COLO668 (cell line): Measurements from ENCODE around the gene TRHDE.

Source experiments
- DNase-seq: peaks from one replicate; lab custom pipeline; 2025; ENCODE audit not compliant: unreplicated experiment; lab: John Stamatoyannopoulos, UW

The TRHDE gene

DNA sequence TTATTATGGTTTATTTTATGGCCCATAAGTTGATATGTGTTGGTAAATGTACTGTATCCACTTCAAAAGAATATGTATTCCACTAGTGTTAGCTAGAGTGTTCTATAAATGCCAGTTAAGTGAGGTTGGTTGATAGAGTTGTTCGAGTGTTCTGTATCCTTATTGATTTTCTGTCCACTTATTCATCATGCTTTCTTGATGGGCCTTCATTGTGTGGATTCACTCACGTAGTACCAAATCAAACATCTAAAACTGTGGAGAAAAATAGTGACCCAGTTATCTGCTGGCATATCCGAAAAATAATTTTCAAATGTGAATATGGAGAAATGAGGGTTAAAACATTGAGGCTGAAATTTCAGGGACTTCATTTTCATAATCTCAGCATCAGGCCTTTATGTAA lies 230.4 kb downstream of the TRHDE start:
- no peak for DNase-seq

- DNase-seq: no peak
Observed at GRCh38 chr12:72505227-72505626, 233.1 kb downstream of the TRHDE start.

DNA sequence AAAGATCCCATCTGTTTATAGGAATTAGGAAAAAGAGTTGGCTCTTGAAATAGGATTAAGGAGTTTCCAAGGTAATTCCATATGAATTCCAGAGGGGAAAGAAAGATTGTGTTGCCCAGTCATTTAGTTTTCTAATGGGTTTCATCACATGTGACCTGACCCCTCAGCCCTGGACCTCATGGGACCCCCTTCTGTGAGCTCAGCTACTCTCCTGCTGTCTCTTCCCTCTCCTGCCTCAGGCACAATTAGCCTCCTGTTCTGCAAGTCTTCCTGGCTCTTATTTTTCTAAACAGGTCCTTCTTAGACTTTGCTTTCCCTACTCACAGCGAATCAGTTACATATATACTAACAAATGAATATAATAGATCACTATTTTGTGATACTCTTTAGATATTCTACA lies 237.7 kb downstream of the TRHDE start:
- DNase-seq: no peak

- no peak for DNase-seq
Observed at GRCh38 chr12:72510772-72511171, 238.6 kb downstream of the TRHDE start.

- no peak for DNase-seq
Observed at GRCh38 chr12:72511498-72511897, 239.3 kb downstream of the TRHDE start.

DNA sequence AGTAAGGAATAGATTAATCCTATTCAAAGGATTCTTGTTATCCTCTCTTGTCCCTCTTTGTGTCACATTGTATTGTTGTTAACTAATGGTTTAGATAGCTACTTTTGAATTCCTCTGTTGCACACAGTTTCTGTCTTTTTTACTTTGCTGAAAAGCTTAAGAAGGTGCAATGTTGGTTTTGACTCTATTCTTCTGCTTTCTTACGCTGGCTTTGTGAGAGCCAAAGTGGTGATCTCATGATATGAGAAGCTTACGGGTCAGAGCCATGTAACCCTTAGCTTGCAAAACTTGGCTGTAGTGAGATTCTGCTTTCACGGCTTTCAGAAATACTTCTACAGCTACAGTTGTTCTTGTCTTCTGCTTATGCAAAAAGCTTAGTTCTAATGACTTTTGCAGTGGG lies 239.7 kb downstream of the TRHDE start:
- DNase-seq: no peak

DNA sequence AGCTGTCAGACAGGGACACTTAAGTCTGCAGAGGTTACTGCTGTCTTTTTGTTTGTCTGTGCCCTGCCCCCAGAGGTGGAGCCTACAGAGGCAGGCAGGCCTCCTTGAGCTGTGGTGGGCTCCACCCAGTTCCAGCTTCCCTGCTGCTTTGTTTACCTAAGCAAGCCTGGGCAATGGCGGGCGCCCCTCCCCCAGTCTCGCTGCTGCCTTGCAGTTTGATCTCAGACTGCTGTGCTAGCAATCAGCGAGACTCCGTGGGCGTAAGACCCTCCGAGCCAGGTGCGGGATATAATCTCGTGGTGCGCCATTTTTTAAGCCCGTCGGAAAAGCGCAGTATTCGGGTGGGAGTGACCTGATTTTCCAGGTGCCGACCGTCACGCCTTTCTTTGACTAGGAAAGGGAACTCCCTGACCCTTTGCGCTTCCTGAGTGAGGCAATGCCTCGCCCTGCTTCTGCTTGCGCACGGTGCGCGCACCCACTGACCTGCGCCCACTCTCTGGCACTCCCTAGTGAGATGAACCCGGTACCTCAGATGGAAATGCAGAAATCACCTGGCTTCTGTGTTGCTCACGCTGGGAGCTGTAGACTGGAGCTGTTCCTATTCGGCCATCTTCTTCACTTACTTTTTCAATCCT lies 248.0 kb downstream of the TRHDE start:
- DNase-seq: peak; percentile 43

GRCh38 chr12:72521326-72521725 lies 249.2 kb downstream of the TRHDE start:
- no peak for DNase-seq

GRCh38 chr12:72522411-72522810 lies 250.2 kb downstream of the TRHDE start:
- DNase-seq: no peak

DNA sequence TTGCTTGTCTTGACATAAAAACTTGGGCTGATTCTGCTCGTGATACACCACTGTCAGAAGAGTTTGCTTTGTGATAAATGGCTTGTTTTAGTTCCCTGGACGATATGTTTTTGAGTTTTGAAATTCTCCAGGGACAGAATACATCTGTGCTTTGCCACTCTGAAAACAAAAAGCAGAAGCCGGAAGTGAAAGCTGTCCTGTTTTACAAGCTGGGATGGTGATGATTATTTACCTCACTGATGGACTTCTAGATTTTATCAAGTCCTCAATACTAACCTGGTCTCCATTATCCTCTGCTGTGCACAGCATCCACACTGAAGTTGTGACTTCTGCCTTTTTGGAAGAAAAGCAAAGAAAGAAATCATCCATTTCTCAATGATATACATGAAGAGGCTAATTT lies 251.6 kb downstream of the TRHDE start:
- DNase-seq: no peak

- DNase-seq: no peak
Observed at GRCh38 chr12:72535212-72535990, 263.2 kb downstream of the TRHDE start.

DNA sequence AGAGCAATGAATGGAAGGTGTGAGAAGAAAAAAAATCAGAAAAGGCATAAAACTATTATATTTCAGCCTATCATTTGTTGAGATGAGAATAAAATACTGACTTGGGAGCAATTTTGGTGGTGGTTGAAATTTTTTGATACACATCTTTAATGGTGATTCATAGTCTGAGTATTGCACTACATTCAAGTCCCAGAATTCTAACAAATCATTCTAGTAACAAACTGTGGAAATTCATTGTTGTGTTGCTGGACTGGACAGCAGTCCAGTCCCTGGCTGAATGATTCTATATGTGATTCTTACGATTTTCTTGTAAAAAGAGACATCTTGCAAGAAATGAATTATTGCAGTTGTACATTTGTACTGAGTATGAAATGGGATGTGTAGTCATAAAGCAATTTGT lies 268.6 kb downstream of the TRHDE start:
- no peak for DNase-seq

DNA sequence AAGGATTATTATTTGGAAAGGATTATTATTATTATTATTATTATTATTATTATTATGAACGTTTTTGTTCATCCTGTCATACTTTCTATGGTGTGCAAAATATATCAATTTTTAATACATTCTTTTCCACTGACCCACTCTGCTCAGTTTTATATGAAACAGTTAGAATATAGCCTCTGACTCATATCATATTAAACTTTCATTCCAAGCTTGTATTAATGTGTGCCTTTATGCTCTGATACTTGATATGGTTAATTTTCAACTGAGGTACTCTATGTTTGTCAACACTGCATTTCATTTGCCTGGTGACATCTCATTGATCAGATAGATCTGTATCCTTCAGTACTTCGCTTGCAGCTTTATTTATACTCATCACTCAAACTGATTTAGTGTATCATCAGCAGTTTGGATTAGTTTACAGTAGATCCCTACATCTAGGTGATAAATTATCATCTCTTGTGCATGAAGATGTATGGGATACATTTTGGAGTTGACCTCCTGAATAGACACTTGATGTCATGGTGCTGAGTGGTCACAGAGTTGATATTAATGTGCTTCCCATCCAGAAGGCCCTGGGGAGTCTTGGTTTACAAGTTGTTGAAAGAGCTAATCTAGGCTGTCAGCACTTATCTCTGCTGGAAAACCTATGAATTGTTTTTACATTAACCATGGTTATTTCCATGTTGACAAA lies 271.8 kb downstream of the TRHDE start:
- DNase-seq: no peak

DNA sequence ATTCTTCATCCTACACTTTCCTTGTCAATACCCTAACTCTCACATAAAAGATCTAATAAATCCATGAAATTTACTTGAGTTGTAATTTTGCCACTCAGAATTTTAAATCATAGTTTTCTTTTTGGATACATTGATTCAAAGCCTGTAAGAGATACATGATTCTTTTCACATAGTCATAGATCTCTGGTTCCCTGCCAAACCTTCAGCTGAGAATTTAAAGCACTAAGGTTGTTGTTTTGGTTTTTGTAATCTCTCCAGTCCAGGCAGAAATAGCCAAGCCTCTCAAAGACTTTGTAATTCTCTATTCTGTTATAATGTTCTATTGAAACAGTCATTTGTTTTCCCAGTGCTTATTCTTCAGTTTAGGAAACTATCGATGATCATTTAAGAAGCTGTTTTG lies 273.9 kb downstream of the TRHDE start:
- no peak for DNase-seq

GRCh38 chr12:72547573-72547972 lies 275.4 kb downstream of the TRHDE start:
- no peak for DNase-seq

GRCh38 chr12:72549184-72549583 lies 277.0 kb downstream of the TRHDE start:
- DNase-seq: no peak

GRCh38 chr12:72560003-72560769 lies 288.0 kb downstream of the TRHDE start:
- no peak for DNase-seq

DNA sequence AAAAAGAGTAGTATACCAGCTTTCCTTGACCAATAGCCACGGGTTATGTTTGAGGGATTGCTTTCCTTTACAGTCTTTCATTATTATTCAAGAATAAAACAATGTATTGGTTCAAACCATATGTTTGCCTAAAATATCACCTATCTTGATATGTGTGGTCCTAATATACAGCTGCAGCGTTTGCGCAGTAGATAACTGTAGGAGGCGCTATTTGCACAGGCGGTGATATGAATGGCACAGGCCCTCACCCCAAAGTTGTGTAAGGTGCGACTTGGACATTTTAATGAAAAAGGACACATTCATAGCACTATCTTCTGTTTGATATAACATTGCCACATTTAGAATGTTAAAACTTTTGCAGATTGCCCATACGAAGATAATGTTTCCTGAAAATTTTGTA lies 298.4 kb downstream of the TRHDE start:
- DNase-seq: peak; percentile 10

DNA sequence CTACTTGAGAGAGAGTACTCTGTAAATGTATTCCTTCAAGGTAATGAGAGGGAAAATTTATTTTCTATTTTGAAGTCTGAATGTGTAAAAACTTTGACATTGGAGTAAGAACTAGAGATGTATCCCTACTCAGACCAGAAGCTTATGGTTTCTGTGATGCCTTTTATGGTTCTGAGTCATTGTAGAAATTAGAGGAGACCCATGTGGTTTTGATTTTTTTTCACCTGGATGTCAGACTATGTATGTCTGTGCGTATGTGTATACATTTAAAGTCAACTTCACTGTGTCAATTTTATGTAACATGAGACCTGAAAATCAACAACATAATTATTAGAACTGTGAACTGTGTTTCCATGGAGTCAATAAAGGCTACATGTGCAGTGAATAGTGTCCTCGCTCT lies 302.0 kb downstream of the TRHDE start:
- no peak for DNase-seq

- no peak for DNase-seq
Observed at GRCh38 chr12:72578327-72578726, 306.2 kb downstream of the TRHDE start.

DNA sequence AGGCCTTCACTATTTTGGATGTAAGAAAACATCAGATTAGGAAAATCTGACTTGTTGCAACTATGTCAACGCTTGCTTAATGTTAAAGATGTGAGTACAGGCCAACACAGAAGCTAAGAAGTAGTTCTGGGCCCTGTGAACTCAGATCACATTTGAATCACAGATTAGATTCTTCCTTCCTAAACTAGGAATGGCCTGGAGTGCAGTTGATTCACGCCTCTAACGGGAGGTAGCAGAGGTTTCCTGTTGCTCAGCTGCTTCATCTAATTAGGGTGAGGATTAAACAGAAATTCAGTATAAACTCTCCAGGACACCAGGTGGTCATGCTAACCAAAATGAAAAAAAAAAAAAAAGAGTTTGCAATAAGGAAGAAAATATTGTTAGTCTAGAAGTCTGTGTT lies 314.3 kb downstream of the TRHDE start:
- DNase-seq: no peak
